ENCODE measurements around the gene STAG1. TPM values are rescaled to one million over a fixed set of nuclear protein-coding genes. Genes with fewer than 3 reads are reported as not detected.

STAG1 gene
- total and polyA plus RNA-seq, 9 of the 15 experiments (the other 6 are each of a cell fraction or from before 2014, with no cell fraction given): 2.7 to 17.7 (median 8.8) TPM

DNA sequence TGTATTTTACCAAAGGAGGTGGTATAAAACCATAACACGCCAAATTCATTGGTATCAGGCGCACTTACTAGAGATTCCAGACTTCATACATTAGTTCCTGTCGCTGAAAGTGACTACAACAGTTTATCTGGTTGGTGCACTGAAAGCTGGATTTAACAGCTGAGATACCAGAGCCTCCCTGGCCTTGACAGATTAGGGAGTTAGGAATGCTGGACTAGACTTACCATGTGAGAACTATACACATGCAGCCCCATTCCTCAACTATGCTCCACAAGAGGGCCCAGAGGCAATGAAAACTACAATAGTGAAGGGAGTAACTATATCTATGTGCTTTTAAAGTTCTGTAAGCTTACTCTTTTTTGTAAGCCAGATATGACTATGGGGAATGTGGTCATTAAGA lies 174.4 kb downstream of the STAG1 start (continued):
- TF ChIP-seq, protein P1, sequence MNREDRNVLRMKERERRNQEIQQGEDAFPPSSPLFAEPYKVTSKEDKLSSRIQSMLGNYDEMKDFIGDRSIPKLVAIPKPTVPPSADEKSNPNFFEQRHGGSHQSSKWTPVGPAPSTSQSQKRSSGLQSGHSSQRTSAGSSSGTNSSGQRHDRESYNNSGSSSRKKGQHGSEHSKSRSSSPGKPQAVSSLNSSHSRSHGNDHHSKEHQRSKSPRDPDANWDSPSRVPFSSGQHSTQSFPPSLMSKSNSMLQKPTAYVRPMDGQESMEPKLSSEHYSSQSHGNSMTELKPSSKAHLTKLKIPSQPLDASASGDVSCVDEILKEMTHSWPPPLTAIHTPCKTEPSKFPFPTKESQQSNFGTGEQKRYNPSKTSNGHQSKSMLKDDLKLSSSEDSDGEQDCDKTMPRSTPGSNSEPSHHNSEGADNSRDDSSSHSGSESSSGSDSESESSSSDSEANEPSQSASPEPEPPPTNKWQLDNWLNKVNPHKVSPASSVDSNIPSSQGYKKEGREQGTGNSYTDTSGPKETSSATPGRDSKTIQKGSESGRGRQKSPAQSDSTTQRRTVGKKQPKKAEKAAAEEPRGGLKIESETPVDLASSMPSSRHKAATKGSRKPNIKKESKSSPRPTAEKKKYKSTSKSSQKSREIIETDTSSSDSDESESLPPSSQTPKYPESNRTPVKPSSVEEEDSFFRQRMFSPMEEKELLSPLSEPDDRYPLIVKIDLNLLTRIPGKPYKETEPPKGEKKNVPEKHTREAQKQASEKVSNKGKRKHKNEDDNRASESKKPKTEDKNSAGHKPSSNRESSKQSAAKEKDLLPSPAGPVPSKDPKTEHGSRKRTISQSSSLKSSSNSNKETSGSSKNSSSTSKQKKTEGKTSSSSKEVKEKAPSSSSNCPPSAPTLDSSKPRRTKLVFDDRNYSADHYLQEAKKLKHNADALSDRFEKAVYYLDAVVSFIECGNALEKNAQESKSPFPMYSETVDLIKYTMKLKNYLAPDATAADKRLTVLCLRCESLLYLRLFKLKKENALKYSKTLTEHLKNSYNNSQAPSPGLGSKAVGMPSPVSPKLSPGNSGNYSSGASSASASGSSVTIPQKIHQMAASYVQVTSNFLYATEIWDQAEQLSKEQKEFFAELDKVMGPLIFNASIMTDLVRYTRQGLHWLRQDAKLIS (CRISPR knock-in tag; IDR thresholded peaks at IDR 0.05): no peak
- TF ChIP-seq CBX1 (IDR thresholded peaks at IDR 0.05; ENCODE audit: low read depth) (no peak), PPARD (CRISPR knock-in tag; IDR thresholded peaks at IDR 0.05) (no peak), CHD2 (IDR thresholded peaks at IDR 0.05; ENCODE audit: low read depth, low read length) (no peak), SRF (CRISPR knock-in tag; IDR thresholded peaks at IDR 0.05) (peak in 1 of 2 experiments; percentile 30; a peak in 1 of 4 replicates), KLF10 (CRISPR knock-in tag; IDR thresholded peaks at IDR 0.05) (no peak), ARID1B (IDR thresholded peaks at IDR 0.05) (peak; percentile 88), JUND (IDR thresholded peaks at IDR 0.05; ENCODE audit: borderline replicate concordance, low read depth, low read length) (no peak), JUND (tag; IDR thresholded peaks at IDR 0.05; ENCODE audit: borderline replicate concordance, low read depth, low read length) (no peak), MEIS2 (IDR thresholded peaks at IDR 0.05; ENCODE audit: partially characterized antibody) (no peak), ETV1 (tag; conservative IDR thresholded peaks at IDR 0.05; ENCODE audit: low read depth) (no peak)
- TF ChIP-seq, protein P2, sequence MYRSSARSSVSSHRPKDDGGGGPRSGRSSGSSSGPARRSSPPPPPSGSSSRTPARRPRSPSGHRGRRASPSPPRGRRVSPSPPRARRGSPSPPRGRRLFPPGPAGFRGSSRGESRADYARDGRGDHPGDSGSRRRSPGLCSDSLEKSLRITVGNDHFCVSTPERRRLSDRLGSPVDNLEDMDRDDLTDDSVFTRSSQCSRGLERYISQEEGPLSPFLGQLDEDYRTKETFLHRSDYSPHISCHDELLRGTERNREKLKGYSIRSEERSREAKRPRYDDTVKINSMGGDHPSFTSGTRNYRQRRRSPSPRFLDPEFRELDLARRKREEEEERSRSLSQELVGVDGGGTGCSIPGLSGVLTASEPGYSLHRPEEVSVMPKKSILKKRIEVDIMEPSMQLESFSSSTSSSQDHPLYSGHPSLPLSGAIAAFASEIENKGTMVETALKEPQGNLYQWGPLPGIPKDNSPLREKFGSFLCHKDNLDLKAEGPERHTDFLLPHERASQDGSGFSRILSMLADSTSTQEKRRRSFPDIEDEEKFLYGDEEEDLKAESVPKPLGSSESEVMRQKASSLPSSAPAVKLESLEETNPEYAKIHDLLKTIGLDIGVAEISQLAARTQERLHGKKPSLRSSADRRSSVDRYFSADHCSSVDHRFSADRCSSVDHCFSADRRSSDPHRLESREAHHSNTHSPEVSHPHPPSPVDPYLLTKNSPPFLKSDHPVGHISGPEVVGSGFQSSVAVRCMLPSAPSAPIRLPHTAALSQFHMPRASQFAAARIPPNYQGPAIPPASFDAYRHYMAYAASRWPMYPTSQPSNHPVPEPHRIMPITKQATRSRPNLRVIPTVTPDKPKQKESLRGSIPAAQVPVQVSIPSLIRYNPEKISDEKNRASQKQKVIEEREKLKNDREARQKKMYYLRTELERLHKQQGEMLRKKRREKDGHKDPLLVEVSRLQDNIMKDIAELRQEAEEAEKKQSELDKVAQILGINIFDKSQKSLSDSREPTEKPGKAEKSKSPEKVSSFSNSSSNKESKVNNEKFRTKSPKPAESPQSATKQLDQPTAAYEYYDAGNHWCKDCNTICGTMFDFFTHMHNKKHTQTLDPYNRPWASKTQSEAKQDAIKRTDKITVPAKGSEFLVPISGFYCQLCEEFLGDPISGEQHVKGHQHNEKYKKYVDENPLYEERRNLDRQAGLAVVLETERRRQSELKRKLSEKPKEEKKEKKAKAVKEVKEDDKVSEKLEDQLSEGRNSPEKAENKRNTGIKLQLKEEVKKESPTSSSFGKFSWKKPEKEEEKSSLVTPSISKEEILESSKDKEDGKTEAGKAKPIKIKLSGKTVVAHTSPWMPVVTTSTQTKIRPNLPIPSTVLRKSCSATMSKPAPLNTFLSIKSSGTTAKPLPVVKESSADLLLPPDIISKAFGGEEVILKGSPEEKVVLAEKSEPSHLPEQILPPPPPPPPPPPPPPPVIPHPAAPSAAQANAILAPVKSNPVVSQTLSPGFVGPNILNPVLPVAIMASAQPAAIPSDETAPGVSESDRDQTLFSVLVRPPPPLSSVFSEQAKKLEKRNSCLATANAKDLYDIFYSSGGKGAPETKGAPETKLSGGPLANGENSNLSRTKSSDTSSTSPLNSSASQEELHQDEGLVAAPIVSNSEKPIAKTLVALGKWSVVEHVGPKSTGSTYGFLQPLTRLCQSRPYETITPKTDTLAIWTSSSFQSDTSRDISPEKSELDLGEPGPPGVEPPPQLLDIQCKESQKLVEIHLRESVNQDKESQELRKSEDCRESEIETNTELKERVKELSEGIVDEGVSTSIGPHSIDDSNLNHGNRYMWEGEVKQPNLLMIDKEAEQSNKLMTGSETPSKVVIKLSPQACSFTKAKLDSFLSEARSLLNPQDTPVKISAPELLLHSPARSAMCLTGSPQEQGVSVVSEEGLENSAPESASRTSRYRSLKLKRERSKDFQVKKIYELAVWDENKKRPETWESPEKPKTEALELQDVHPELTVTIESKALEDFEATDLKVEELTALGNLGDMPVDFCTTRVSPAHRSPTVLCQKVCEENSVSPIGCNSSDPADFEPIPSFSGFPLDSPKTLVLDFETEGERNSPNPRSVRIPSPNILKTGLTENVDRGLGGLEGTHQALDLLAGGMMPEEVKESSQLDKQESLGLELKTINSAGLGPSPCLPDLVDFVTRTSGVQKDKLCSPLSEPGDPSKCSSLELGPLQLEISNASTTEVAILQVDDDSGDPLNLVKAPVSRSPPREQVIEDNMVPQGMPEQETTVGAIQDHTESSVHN (IDR thresholded peaks at IDR 0.05; ENCODE audit: borderline replicate concordance in 1 of 2, low read depth in 1 of 2): no peak
- TF ChIP-seq, protein P3, sequence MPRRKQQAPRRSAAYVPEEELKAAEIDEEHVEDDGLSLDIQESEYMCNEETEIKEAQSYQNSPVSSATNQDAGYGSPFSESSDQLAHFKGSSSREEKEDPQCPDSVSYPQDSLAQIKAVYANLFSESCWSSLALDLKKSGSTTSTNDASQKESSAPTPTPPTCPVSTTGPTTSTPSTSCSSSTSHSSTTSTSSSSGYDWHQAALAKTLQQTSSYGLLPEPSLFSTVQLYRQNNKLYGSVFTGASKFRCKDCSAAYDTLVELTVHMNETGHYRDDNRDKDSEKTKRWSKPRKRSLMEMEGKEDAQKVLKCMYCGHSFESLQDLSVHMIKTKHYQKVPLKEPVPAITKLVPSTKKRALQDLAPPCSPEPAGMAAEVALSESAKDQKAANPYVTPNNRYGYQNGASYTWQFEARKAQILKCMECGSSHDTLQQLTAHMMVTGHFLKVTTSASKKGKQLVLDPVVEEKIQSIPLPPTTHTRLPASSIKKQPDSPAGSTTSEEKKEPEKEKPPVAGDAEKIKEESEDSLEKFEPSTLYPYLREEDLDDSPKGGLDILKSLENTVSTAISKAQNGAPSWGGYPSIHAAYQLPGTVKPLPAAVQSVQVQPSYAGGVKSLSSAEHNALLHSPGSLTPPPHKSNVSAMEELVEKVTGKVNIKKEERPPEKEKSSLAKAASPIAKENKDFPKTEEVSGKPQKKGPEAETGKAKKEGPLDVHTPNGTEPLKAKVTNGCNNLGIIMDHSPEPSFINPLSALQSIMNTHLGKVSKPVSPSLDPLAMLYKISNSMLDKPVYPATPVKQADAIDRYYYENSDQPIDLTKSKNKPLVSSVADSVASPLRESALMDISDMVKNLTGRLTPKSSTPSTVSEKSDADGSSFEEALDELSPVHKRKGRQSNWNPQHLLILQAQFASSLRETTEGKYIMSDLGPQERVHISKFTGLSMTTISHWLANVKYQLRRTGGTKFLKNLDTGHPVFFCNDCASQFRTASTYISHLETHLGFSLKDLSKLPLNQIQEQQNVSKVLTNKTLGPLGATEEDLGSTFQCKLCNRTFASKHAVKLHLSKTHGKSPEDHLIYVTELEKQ (CRISPR knock-in tag; IDR thresholded peaks at IDR 0.05): no peak

All from K562 (cell line).